ENCODE measurements around the gene CYP2D6. TPM values are rescaled to one million over a fixed set of nuclear protein-coding genes. Genes with fewer than 3 reads are reported as not detected.
A peak's percentile ranks its signal among the peaks of the same experiment; 100 is the strongest.
"Not testable (repeated sequence)": the region's sequence is repeated elsewhere in the genome, so short reads cannot be mapped to it uniquely, and the experiment has no call there.

Gene CYP2D6
- polyA plus RNA-seq, 3 donors: 4.5 TPM; not detected in 2

- no peak for DNase-seq
- Histone ChIP-seq H3K4me2 (replicated peaks; ENCODE audit: extremely low read depth, low read length, poor library complexity, severe bottlenecking) (no peak overlapping the region), H2AFZ (ENCODE audit: insufficient read depth, low read depth, low read length, poor library complexity, severe bottlenecking) (no peak overlapping the region), H3K27ac (ENCODE audit: low read depth in 1 of 2, low read length in 2 of 2) (no peak overlapping the region), H3K4me1 (ENCODE audit: control insufficient read depth in 1 of 2, insufficient read depth in 2 of 2, low read length in 2 of 2) (no peaks in the 10 kb centered on the region), H3K36me3 (replicated peaks in 1 of 2; ENCODE audit: control insufficient read depth in 1 of 2, insufficient read depth in 2 of 2, low read length in 2 of 2) (peaks cover 0 to 13% of the 10 kb centered on the region in 2 donors), H3K9ac (ENCODE audit: insufficient read depth, low read length, poor library complexity, severe bottlenecking) (no peak overlapping the region), H3K9me3 (replicated peaks in 1 of 2; ENCODE audit: control insufficient read depth in 1 of 2, insufficient read depth in 1 of 2, low read length in 2 of 2) (no peaks in the 10 kb centered on the region), H4K20me1 (ENCODE audit: insufficient read depth, low read length) (no peaks in the 10 kb centered on the region), H3K27me3 (ENCODE audit: control insufficient read depth in 2 of 2, insufficient read depth in 2 of 2, low read length in 2 of 2) (no peaks in the 10 kb centered on the region), H3K79me2 (ENCODE audit: insufficient read depth, low read length) (no peaks in the 10 kb centered on the region), H3K4me3 (replicated peaks in 1 of 3; ENCODE audit: low read depth in 2 of 3, low read length in 3 of 3) (no peak overlapping the region)
- intact Hi-C loops (cut with micrococcal nuclease): no loop called here
- Mint-ChIP-seq H3K36me3 (peaks cover 22 to 24% of the 10 kb centered on the region in 2 donors), H3K4me1 (no peaks in the 10 kb centered on the region), H3K27me3 (ENCODE audit: low read depth in 3 of 3) (peaks cover 0 to 2% (median 0%) of the 10 kb centered on the region in 3 donors), H3K27ac (peak overlapping the region in 2 of 7 donors; percentile 16 to 67), H3K4me3 (no peak overlapping the region), H3K9me3 (peaks cover 0 to 4% (median 0%) of the 10 kb centered on the region in 7 donors)
- WGBS (ENCODE audit: insufficient coverage): 97% methylated on average over 18 of the region's 27 CpGs
- no peak for TF ChIP-seq CTCF (IDR thresholded peaks at IDR 0.05)
Observed at GRCh38 chr22:42150727-42151590, 20.3 kb upstream of the CYP2D6 start.

- H3K4me3 ChIP-seq (replicated peaks in 1 of 3; ENCODE audit: low read depth in 2 of 3, low read length in 3 of 3); H3K4me1 Mint-ChIP-seq; H3K4me1 ChIP-seq (ENCODE audit: control insufficient read depth in 1 of 2, insufficient read depth in 2 of 2, low read length in 2 of 2); H3K27me3 ChIP-seq (ENCODE audit: control insufficient read depth in 2 of 2, insufficient read depth in 2 of 2, low read length in 2 of 2); H3K4me3 Mint-ChIP-seq; H3K27me3 Mint-ChIP-seq (ENCODE audit: low read depth in 3 of 3); H3K9me3 Mint-ChIP-seq; H3K4me2 ChIP-seq (replicated peaks; ENCODE audit: extremely low read depth, low read length, poor library complexity, severe bottlenecking); DNase-seq; H3K27ac Mint-ChIP-seq; H4K20me1 ChIP-seq (ENCODE audit: insufficient read depth, low read length); H3K36me3 ChIP-seq (replicated peaks in 1 of 2; ENCODE audit: control insufficient read depth in 1 of 2, insufficient read depth in 2 of 2, low read length in 2 of 2); intact Hi-C loops (cut with micrococcal nuclease); H3K79me2 ChIP-seq (ENCODE audit: insufficient read depth, low read length); H3K9ac ChIP-seq (ENCODE audit: insufficient read depth, low read length, poor library complexity, severe bottlenecking); H3K27ac ChIP-seq (ENCODE audit: low read depth in 1 of 2, low read length in 2 of 2); H3K9me3 ChIP-seq (replicated peaks in 1 of 2; ENCODE audit: control insufficient read depth in 1 of 2, insufficient read depth in 1 of 2, low read length in 2 of 2); H2AFZ ChIP-seq (ENCODE audit: insufficient read depth, low read depth, low read length, poor library complexity, severe bottlenecking): not testable (repeated sequence)
- peaks cover 15 to 21% of the 10 kb centered on the region in 2 donors for H3K36me3 Mint-ChIP-seq
- 100% methylated on average over 2 of the region's 16 CpGs for WGBS (ENCODE audit: insufficient coverage)
Observed at GRCh38 chr22:42149798-42150197, 19.2 kb upstream of the CYP2D6 start.

Measured in CD14-positive monocyte (primary cell).